ENCODE data around the gene BARHL1.

DNA sequence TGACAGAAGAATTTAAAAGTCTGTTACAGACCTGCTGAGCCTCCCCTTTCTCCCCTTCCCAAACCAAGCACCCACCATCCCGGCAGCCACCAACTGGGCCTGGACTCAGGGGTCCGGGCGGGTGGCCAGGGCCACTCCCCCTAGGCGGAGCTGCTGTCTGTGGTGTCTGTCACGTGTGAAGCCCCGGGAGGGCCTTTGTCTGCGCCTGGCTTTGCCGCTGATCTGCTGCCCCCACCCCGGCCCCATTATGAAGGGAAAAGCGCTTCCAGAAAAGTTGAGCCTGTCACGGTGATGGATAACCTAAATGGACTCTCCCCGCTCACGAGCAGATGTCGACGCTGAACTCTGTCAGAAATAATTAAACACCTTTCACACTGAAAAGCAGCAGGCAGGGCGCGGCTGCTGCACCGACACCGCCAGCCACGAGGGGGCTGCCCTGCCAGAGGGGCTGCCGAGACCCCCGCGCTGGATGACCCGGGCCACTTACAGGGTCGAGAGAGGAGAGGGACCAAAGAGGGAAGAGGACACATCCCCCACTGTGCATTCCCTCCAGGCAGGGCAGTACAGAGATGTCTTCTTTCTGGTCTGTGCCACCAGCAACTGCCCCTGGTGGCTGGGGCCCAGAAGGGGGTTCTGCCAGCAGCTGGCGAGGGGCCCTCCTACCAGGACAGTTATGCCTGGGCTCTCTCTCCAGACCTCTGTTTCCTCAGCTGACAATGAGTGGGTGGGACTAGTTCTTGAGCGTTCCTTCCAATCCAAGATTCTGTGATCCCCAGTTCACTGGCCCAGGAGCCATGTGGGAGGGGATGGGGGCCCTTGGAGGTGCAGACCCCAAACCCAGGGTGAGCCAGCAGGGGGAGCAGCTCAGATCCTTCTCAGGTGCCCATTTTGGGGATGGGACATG lies 36.0 kb upstream of the BARHL1 start:
- TF ChIP-seq CTCF (IDR thresholded peaks at IDR 0.05): peak in 4 of 5 experiments; percentile 20 to 39 (median 24)
- no peak for TF ChIP-seq POLR2A (IDR thresholded peaks at IDR 0.05)
- TF ChIP-seq EP300 (IDR thresholded peaks at IDR 0.05; ENCODE audit: low read depth): no peak
- no peak for TF ChIP-seq POLR2AphosphoS5 (IDR thresholded peaks at IDR 0.05)

All from transverse colon (tissue), 4 donors.